ENCODE data around the gene RARS1.

The RARS1 gene

DNA sequence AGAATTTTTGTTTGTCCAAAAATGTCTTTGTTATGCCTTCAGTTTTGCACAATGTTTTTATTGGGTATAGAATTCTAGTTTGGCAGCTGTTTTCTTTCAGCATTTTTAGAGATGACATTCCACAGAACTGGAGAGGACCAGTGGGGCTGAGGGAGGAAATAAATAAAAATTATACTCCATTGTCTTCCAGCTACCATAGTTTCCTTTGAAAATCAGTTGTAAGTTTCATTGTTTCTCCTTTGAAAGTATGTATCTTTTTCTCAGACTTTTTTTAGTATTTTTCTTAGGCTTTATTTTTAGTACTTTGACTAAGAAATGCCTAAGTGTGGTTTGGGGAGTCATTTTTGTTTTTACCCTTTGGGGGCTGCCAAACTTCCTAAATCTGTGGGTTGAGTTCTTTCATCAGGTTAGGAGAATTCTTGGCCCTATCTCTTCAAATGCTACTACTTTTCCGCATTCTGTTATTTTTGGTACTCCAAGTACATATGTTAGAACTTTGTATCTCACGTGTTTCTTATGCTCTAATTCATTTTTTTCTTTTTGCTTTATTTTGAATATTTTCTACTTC, 27.7 kb downstream of the RARS1 start:
- no peak for TF ChIP-seq CTCF (IDR thresholded peaks at IDR 0.05; ENCODE audit: insufficient read depth, low read length, poor library complexity, severe bottlenecking)
- no peak for DNase-seq (ENCODE audit: extremely low read depth, insufficient read length)
- H3K36me3 ChIP-seq (ENCODE audit: control insufficient read depth, insufficient read depth, low read length), result peaks cover 16% of the 10 kb centered on the region
- no peaks in the 10 kb centered on the region for H3K27me3 ChIP-seq (replicated peaks; ENCODE audit: control insufficient read depth, insufficient read depth, low read length)
- H3K4me3 ChIP-seq (replicated peaks; ENCODE audit: low read depth, low read length), result no peak overlapping the region

DNA sequence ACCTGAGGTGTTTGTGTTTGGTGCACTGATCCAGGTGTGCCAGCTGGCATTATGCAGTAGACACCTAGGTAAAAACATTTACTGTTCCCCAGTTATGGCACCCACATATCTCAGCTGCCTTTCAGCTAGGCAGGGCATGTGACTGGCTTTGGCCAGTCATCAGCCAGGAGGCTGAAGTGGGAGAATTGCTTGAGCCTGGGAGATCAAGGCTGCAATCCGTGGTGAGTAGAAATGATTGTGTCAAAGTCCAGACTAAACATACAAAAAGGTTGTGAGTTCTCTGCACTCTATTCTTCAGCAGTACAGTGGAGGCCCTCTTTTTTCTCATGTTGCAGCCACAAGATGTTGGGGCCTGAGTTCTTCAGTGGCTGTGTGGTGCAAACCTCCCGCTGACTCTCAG, 39.6 kb downstream of the RARS1 start:
- peaks cover 1% of the 10 kb centered on the region; the same call in 1 of the 2 replicates for H3K36me3 ChIP-seq (ENCODE audit: control insufficient read depth, insufficient read depth, low read length)
- H3K4me3 ChIP-seq (replicated peaks; ENCODE audit: low read depth, low read length), result no peak overlapping the region
- TF ChIP-seq CTCF (IDR thresholded peaks at IDR 0.05; ENCODE audit: insufficient read depth, low read length, poor library complexity, severe bottlenecking), result no peak
- H3K27me3 ChIP-seq (replicated peaks; ENCODE audit: control insufficient read depth, insufficient read depth, low read length), result no peaks in the 10 kb centered on the region
- no peak for DNase-seq (ENCODE audit: extremely low read depth, insufficient read length)

DNA sequence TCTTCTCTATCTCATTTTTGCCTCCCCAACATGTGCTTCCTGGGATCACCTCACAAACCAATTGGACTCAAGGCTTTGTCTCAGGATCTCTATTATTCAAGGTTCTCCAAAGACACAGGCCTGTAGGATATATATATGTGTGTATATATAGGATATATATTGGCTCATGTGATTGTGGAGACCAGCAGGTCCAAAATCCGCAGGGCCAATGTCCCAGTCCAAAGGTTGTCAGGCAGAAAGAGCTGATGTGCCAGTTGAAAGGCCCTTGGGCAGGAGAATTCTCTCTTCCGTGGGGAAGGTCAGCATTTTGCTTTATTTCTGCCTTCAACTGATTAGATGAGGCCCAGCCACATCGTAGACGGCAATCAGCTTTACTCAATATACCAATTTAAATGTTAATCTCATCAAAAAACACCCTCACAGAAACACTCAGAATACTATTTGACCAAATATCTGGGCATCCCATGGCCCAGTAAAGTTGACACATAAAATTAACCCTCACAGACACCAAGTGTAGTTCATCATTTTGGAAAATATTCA, 41.6 kb downstream of the RARS1 start:
- no peaks in the 10 kb centered on the region for H3K27me3 ChIP-seq (replicated peaks; ENCODE audit: control insufficient read depth, insufficient read depth, low read length)
- 0 out of 2 replicates have a peak, but pooled peaks cover 1% of the 10 kb centered on the region for H3K36me3 ChIP-seq (ENCODE audit: control insufficient read depth, insufficient read depth, low read length)
- no peak for DNase-seq (ENCODE audit: extremely low read depth, insufficient read length)
- no peak overlapping the region for H3K4me3 ChIP-seq (replicated peaks; ENCODE audit: low read depth, low read length)
- TF ChIP-seq CTCF (IDR thresholded peaks at IDR 0.05; ENCODE audit: insufficient read depth, low read length, poor library complexity, severe bottlenecking), result no peak

DNA sequence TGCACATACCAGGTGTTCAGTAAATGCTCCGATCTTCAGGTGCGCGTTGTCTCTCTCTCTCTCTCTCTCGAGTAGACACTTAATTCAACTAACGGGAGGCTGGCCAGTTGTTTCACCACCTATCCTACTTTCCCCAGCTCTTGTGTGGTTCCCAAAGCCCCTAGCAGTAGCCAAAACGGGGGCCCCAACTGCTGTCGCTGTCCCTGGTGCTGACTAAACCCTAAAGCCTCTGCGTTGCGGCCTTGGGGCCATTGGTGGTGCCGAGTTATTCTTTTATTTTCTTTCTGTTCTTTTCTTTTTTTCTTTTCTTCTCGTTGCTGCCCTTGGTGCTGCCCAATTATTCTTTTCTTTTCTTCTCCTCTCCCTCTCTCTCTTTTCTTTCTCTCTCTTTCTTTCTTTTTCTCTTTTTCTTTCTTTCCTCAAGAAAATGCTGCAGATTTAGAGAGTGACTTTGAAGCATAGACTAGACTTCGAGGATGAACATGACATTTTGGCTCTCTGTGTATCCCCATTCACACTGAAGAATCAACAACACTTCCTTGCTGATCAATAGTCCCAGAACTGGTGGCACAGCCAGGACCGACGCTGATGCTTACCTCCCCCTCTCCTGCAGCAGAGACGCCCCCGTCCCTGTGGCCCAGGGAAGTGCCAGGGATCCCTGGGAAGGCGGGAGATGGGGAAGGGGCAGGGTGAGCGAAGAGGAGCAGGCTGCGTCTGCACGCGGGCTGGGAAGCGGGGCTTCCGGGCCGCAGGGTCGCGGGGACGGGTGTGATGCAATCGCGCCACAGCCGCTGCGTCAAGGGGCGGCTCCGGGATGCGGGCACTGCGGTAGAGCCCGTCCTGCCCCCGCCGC, 42.5 kb downstream of the RARS1 start, which contains the start of gene FBLL1:
TSS of gene FBLL1 (plus strand) at position 785 of the 853 bp plus-strand sequence. CDS start 200 bp downstream, outside the sequence.
- no peak for TF ChIP-seq CTCF (IDR thresholded peaks at IDR 0.05; ENCODE audit: insufficient read depth, low read length, poor library complexity, severe bottlenecking)
- Histone ChIP-seq H3K4me3 (replicated peaks; ENCODE audit: low read depth, low read length) (no peak within 1 kb of the TSS), H3K36me3 (ENCODE audit: control insufficient read depth, insufficient read depth, low read length) (0 out of 2 replicates have a peak, but pooled peaks cover 1% of the 10 kb centered on the region), H3K27me3 (replicated peaks; ENCODE audit: control insufficient read depth, insufficient read depth, low read length) (no peaks in the 10 kb centered on the region)
- DNase-seq (ENCODE audit: extremely low read depth, insufficient read length), result no peak

DNA sequence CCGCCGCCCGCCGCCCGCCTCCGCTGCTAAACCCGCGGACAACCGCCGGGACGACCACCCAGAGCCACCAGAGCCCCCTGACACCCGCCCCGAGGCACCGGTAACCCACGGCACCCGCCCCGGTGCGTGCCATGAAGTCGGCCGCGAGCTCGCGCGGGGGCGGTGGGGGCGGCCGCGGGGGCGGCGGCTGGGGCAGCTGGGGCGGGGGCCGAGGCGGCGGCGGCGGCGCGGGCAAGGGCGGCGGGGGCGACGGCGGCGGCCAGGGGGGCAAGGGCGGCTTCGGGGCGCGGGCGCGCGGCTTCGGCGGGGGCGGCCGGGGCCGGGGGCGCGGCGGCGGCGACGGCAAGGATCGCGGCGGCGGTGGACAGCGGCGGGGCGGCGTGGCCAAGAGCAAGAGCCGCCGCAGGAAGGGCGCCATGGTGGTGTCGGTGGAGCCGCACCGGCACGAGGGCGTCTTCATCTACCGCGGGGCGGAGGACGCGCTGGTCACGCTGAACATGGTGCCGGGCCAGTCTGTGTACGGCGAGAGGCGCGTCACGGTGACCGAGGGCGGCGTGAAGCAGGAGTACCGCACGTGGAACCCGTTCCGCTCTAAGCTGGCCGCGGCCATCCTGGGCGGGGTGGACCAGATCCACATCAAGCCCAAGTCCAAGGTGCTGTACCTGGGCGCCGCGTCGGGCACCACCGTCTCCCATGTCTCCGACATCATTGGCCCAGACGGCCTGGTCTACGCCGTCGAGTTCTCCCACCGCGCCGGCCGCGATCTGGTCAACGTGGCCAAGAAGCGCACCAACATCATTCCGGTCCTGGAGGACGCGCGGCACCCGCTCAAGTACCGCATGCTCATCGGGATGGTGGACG, 43.3 kb downstream of the RARS1 start:
- Histone ChIP-seq H3K4me3 (replicated peaks; ENCODE audit: low read depth, low read length) (no peak overlapping the region), H3K27me3 (replicated peaks; ENCODE audit: control insufficient read depth, insufficient read depth, low read length) (no peaks in the 10 kb centered on the region), H3K36me3 (ENCODE audit: control insufficient read depth, insufficient read depth, low read length) (0 out of 2 replicates have a peak, but pooled peaks cover 1% of the 10 kb centered on the region)
- TF ChIP-seq CTCF (IDR thresholded peaks at IDR 0.05; ENCODE audit: insufficient read depth, low read length, poor library complexity, severe bottlenecking), result no peak
- DNase-seq (ENCODE audit: extremely low read depth, insufficient read length), result no peak
